GM18505 (cell line): ENCODE data around the gene DNAH6.
A peak's percentile ranks its signal among the peaks of the same experiment; 100 is the strongest.
"Not testable (repeated sequence)": the region's sequence is repeated elsewhere in the genome, so short reads cannot be mapped to it uniquely, and the experiment has no call there.

Experiments
- ATAC-seq: cut with Tn5 transposase; IDR thresholded peaks from one replicate; pipeline ENCODE4 v1.9.1; 2021; ENCODE audit not compliant: unreplicated experiment
- POLR2A ChIP-seq: IDR thresholded peaks from 4 replicates; pipeline ENCODE4 v1.6.1; 2011; ENCODE audit warnings: borderline replicate concordance; ENCODE audit not compliant: insufficient read depth, insufficient read length; ENCODE audit errors: extremely low read depth

The DNAH6 gene

GRCh38 chr2:84735389-84735788 is 219.1 kb downstream of the DNAH6 start:
- ATAC-seq: no peak
- no peak for TF ChIP-seq POLR2A

- TF ChIP-seq POLR2A: no peak
- ATAC-seq: peak; percentile 95
Observed at GRCh38 chr2:84741182-84741822, 225.0 kb downstream of the DNAH6 start.

GRCh38 chr2:84748341-84748740 is 232.0 kb downstream of the DNAH6 start:
- no peak for TF ChIP-seq POLR2A
- ATAC-seq: no peak

- TF ChIP-seq POLR2A: no peak
- ATAC-seq: no peak
Observed at GRCh38 chr2:84749442-84749841, 233.1 kb downstream of the DNAH6 start.

- ATAC-seq: no peak
- TF ChIP-seq POLR2A: no peak
Observed at GRCh38 chr2:84755096-84755495, 238.8 kb downstream of the DNAH6 start.

GRCh38 chr2:84757648-84758047 is 241.3 kb downstream of the DNAH6 start:
- no peak for TF ChIP-seq POLR2A
- ATAC-seq: no peak

GRCh38 chr2:84766791-84767190 is 250.5 kb downstream of the DNAH6 start:
- no peak for TF ChIP-seq POLR2A
- ATAC-seq: no peak

GRCh38 chr2:84768840-84769239 is 252.5 kb downstream of the DNAH6 start:
- TF ChIP-seq POLR2A: no peak
- no peak for ATAC-seq

GRCh38 chr2:84770280-84770679 is 254.0 kb downstream of the DNAH6 start:
- no peak for TF ChIP-seq POLR2A
- ATAC-seq: no peak

GRCh38 chr2:84771251-84771650 is 255.0 kb downstream of the DNAH6 start:
- ATAC-seq: no peak
- TF ChIP-seq POLR2A: no peak

GRCh38 chr2:84773562-84773961 is 257.3 kb downstream of the DNAH6 start:
- ATAC-seq: not testable (repeated sequence)

- no peak for ATAC-seq
- no peak for TF ChIP-seq POLR2A
Observed at GRCh38 chr2:84776011-84776410, 259.7 kb downstream of the DNAH6 start.

GRCh38 chr2:84778911-84779690 is 262.8 kb downstream of the DNAH6 start:
- no peak for TF ChIP-seq POLR2A

GRCh38 chr2:84779781-84780180 is 263.5 kb downstream of the DNAH6 start:
- ATAC-seq: no peak
- TF ChIP-seq POLR2A: no peak

More at GRCh38 chr2:84778911-84779690, 262.8 kb downstream of the DNAH6 start:
- no peak for ATAC-seq
